HG02610 (cell line): Measurements from ENCODE around the gene CDKN2AIP.

Experiments
- ATAC-seq: cut with Tn5 transposase; IDR thresholded peaks from one replicate; pipeline ENCODE4 v1.9.1; 2021; ENCODE audit warnings: mild to moderate bottlenecking, moderate library complexity; ENCODE audit not compliant: unreplicated experiment

The CDKN2AIP gene

GRCh38 chr4:183485411-183486160 lies 41.1 kb downstream of the CDKN2AIP start:
- no peak for ATAC-seq

DNA sequence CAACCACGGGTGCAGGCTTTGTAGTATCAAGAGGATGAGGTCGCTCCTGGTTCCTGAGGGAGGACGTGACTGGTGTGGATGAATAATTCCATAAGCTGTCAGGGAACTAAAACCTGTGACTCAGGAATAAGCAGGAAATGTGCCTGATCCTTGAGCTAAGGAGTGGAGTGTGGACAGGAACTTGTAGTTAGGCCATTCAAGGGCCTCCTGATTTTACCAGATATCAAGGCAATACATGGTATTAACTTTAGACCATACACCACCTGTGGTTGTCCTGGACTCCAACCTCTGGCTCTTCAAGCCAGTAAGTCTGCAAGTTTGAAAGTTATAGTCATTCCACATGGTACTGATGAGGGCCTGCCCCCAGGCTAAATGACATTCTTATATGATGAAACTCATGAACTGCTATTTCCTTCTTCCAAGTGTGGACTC lies 48.4 kb downstream of the CDKN2AIP start:
- no peak for ATAC-seq

DNA sequence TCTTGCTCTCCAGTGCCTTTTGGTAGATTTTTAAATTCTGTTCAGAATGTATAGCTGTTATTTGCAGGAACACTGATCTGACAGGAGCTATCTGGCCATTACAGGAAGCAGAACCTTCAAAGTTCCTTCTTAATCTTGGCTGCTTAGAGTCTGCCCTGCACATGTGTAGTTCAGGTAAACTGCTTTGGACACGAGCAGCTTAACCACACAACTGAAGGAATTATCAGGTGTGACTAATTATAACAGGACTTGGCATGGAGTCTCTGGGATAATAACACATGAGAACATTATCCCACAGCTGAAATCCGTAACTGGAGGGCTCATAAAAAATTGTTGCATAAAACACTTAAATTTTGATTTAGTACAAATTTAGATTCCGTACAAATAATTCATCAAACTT lies 48.8 kb downstream of the CDKN2AIP start:
- ATAC-seq: no peak

- no peak for ATAC-seq
Observed at GRCh38 chr4:183495184-183495583, 50.7 kb downstream of the CDKN2AIP start.
